Measurements from ENCODE around the gene COA4.
"Not testable (repeated sequence)": the region's sequence is repeated elsewhere in the genome, so short reads cannot be mapped to it uniquely, and the experiment has no call there.

The COA4 gene

GRCh38 chr11:73876424-73877310 is at the start of gene COA4, which contains the start of gene PAAF1:
Gene COA4, minus strand, starts transcription at chr11:73876846. Its CDS starts 3,468 bp downstream, at chr11:73873378.
Gene PAAF1, plus strand, starts transcription at chr11:73876999. Its CDS starts 23 bp downstream, at chr11:73877022.
- DNase-seq: peak; percentile 98 to 99

- no peak for DNase-seq
These were observed 44.5 kb upstream of the COA4 start for GRCh38 chr11:73921180-73921579.

- no peak for DNase-seq
These were observed 39.8 kb upstream of the COA4 start for GRCh38 chr11:73916435-73916834.

GRCh38 chr11:73914284-73914683 is 37.6 kb upstream of the COA4 start:
- DNase-seq: no peak

- DNase-seq: no peak
These were observed 36.8 kb upstream of the COA4 start for GRCh38 chr11:73913472-73913871.

- no peak for DNase-seq
These were observed 35.4 kb upstream of the COA4 start for GRCh38 chr11:73912026-73912425.

- DNase-seq: peak in 1 of 2 experiments; percentile 39
These were observed 30.5 kb upstream of the COA4 start for GRCh38 chr11:73907191-73907590.

GRCh38 chr11:73902303-73902702 is 25.7 kb upstream of the COA4 start:
- no peak for DNase-seq

GRCh38 chr11:73894725-73895335 is 18.2 kb upstream of the COA4 start:
- no peak for DNase-seq

GRCh38 chr11:73893041-73893440 is 16.4 kb upstream of the COA4 start:
- DNase-seq: no peak

GRCh38 chr11:73889536-73889935 is 12.9 kb upstream of the COA4 start:
- DNase-seq: no peak

GRCh38 chr11:73889019-73889418 is 12.4 kb upstream of the COA4 start:
- DNase-seq: no peak

- DNase-seq: no peak
These were observed 11.6 kb upstream of the COA4 start for GRCh38 chr11:73888244-73888643.

- no peak for DNase-seq
These were observed 7.2 kb upstream of the COA4 start for GRCh38 chr11:73883856-73884255.

GRCh38 chr11:73880449-73880848 is 3.8 kb upstream of the COA4 start:
- not testable (repeated sequence) for DNase-seq

- no peak for DNase-seq
These were observed 2.1 kb upstream of the COA4 start for GRCh38 chr11:73878771-73879170.

GRCh38 chr11:73875840-73876239 is 806 bp downstream of the COA4 start:
- DNase-seq: no peak

- no peak for DNase-seq
These were observed 1.3 kb downstream of the COA4 start for GRCh38 chr11:73875380-73875779.

GRCh38 chr11:73872749-73873357 is 3.8 kb downstream of the COA4 start:
- DNase-seq: no peak

- DNase-seq: no peak
These were observed 6.4 kb downstream of the COA4 start for GRCh38 chr11:73870261-73870660.

- DNase-seq: no peak
These were observed 7.2 kb downstream of the COA4 start for GRCh38 chr11:73869332-73869949.

GRCh38 chr11:73866586-73866996 is 10.1 kb downstream of the COA4 start:
- DNase-seq: peak; percentile 33 to 78

GRCh38 chr11:73866095-73866579 is 10.5 kb downstream of the COA4 start:
- no peak for DNase-seq
